Neural crest cell (in vitro differentiated cells): ENCODE measurements around the gene SMARCC1. TPM values are rescaled to one million over a fixed set of nuclear protein-coding genes. Genes with fewer than 3 reads are reported as not detected.

ENCODE experiments used
- DNase-seq: peaks from one replicate; pipeline ENCODE4 v3.0.0; 2021; ENCODE audit warnings: low read depth, mixed read lengths, low spot score
- H3K27ac Mint-ChIP-seq: one replicate; pipeline ENCODE4 v1.8.0; 2021; ENCODE audit warnings: mild to moderate bottlenecking, mixed read lengths; ENCODE audit not compliant: unreplicated experiment
- H3K27me3 Mint-ChIP-seq: 2 replicates; pipeline ENCODE4 v1.8.0; 2021; ENCODE audit warnings: low read depth, mild to moderate bottlenecking, mixed read lengths
- H3K36me3 Mint-ChIP-seq: 2 replicates; pipeline ENCODE4 v1.8.0; 2021; ENCODE audit warnings: low read depth, mild to moderate bottlenecking, mixed read lengths
- H3K4me1 Mint-ChIP-seq: 2 replicates; pipeline ENCODE4 v1.8.0; 2021; ENCODE audit warnings: mixed read lengths
- H3K4me3 Mint-ChIP-seq: one replicate; pipeline ENCODE4 v1.8.0; 2021; ENCODE audit warnings: mild to moderate bottlenecking, mixed read lengths
- H3K9me3 Mint-ChIP-seq: 2 replicates; pipeline ENCODE4 v1.8.0; 2021; ENCODE audit warnings: mixed read lengths
- total RNA-seq: library from RNA; stranded (reverse); gene quantifications from 2 replicates; pipeline ENCODE4 v1.2.1, GENCODE V29; 2021
- TF ChIP-seq, protein P1 (sequence below): fragments of 200-600 bp; sonication (generic); conservative IDR thresholded peaks from 2 replicates; pipeline ENCODE4 v1.5.0; 2021; ENCODE audit warnings: antibody characterized with exemption, mild to moderate bottlenecking

Gene SMARCC1
- total RNA-seq, 1 donor from 2014 or later: 281 TPM

GRCh38 chr3:47579875-47580274 is 201.8 kb downstream of the SMARCC1 start:
- Mint-ChIP-seq H3K9me3 (no peaks in the 10 kb centered on the region), H3K36me3 (peaks cover 26% of the 10 kb centered on the region), H3K4me3 (peak overlapping the region; percentile 83), H3K4me1 (peaks cover 14% of the 10 kb centered on the region), H3K27ac (no peak overlapping the region), H3K27me3 (peaks cover 39% of the 10 kb centered on the region)
- no peak for DNase-seq
- TF ChIP-seq, protein P1, sequence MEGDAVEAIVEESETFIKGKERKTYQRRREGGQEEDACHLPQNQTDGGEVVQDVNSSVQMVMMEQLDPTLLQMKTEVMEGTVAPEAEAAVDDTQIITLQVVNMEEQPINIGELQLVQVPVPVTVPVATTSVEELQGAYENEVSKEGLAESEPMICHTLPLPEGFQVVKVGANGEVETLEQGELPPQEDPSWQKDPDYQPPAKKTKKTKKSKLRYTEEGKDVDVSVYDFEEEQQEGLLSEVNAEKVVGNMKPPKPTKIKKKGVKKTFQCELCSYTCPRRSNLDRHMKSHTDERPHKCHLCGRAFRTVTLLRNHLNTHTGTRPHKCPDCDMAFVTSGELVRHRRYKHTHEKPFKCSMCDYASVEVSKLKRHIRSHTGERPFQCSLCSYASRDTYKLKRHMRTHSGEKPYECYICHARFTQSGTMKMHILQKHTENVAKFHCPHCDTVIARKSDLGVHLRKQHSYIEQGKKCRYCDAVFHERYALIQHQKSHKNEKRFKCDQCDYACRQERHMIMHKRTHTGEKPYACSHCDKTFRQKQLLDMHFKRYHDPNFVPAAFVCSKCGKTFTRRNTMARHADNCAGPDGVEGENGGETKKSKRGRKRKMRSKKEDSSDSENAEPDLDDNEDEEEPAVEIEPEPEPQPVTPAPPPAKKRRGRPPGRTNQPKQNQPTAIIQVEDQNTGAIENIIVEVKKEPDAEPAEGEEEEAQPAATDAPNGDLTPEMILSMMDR: no peak

DNA sequence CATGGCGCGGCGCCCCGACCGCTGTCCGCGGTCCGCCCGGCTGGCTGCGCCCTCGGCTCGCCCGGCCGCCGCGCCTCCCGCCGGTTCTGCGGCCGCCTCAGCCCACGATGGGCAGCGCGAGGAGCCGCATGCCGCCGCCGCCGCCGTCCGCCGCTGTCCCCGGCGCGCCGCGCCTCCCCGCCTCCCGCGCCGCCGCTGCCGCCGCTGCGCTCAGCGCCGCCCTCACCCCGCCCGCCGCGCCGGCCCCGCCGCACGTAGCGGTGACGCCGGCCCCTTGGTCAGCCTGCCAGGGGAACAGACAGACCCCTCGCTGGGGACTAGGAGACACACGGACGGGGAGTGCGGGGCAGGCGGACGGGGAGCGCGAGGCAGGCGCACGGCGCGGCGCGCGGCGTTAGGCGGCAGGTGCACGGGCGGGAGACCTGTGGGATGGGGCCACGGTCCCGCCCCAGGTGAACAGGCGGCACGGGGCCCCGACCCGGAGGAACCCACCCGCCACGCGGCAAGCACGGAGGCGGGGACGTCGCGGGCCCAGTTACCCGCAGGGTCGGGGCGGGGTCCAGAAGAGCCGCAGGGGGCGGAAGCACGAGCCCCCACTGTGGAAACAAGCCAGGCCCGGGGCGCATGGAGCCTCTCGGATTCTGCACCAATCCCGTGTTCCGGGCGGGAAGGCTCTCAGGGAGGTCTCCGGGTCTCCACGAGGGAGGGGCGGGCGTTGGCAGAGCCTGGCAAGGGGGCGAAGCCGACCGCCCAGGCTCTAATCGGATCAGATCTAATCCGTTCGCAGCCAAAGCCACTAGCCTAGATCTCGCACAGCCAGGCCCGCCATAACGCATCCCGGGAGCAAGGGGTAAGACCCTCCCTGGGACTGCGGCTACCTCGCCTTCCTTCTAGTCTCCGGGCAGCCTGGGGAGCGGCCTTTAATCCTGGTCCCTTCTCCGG is 202.7 kb downstream of the SMARCC1 start, which contains the start of gene CSPG5:
Gene CSPG5, minus strand, starts transcription at position 175 of the 942 bp plus-strand sequence. Its CDS starts 172 bp downstream, at position 3.
- H3K27me3 Mint-ChIP-seq: peaks cover 39% of the 10 kb centered on the region
- H3K36me3 Mint-ChIP-seq: peaks cover 24% of the 10 kb centered on the region
- no peaks in the 10 kb centered on the region for H3K9me3 Mint-ChIP-seq
- peak within 1 kb of the TSS; percentile 83 for H3K4me3 Mint-ChIP-seq
- TF ChIP-seq, protein P1: no peak
- H3K27ac Mint-ChIP-seq: no peak within 1 kb of the TSS
- DNase-seq: peak; percentile 45
- H3K4me1 Mint-ChIP-seq: peaks cover 16% of the 10 kb centered on the region

DNA sequence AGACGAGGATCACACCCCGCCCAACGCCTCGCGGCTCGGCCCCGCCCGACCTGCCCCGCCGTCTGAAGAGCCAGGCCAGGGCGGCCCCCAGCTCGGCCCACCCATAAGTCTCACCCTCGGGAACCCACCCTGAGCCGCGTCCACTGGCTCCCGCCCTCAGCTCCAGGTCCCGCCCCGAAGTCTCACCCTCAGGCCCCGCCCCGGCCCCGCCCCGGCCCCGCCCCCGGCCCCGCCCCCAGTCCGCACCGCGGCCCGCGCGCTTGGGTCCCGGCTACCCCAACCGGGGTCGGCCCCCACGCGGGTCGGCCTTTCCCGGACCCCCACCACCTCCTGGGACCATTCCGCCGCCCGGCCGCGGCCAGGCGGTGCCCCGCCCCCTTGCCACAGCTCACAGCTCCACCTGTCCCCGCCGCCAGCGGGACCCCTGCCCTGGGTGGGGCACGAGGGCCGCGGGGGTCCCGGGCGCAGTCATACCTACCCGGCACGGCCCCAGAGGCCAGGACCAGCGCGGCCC is 203.5 kb downstream of the SMARCC1 start:
- H3K4me3 Mint-ChIP-seq: peak overlapping the region; percentile 57
- H3K27me3 Mint-ChIP-seq: peaks cover 38% of the 10 kb centered on the region
- no peak overlapping the region for H3K27ac Mint-ChIP-seq
- H3K4me1 Mint-ChIP-seq: peaks cover 24% of the 10 kb centered on the region
- TF ChIP-seq, protein P1: no peak
- H3K36me3 Mint-ChIP-seq: peaks cover 18% of the 10 kb centered on the region
- peak; percentile 45 for DNase-seq
- H3K9me3 Mint-ChIP-seq: no peaks in the 10 kb centered on the region

DNA sequence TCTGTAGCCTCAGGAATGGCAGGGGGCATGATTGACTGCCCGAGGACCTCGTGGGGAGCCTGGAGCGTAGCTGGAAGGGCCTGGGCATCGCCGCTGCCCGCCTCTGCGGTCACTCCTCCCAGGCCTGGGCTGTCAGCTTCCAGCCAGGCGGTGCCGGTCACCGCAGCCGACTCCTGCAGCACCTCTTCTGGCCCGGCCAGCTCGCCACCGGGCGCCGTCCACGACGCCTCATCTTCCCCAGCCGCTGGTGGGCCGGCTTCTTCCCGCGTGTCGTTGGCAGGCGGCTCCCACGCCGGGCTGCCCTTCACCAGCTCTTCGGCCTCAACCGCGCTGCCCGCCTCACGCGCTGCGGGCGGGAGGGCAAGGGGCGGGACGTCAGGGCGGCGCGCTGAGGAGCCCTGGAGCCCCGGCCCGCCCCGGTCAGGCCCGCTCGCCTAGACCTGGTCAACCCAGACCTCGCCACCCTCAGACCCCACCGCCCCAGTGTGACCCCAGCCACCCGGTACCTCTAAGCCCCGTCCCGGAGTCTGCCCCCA is 204.0 kb downstream of the SMARCC1 start:
- Mint-ChIP-seq H3K4me3 (peak overlapping the region; percentile 57), H3K4me1 (peaks cover 29% of the 10 kb centered on the region), H3K27me3 (peaks cover 38% of the 10 kb centered on the region), H3K9me3 (no peaks in the 10 kb centered on the region), H3K27ac (no peak overlapping the region), H3K36me3 (peaks cover 14% of the 10 kb centered on the region)
- TF ChIP-seq, protein P1: no peak
- peak; percentile 28 for DNase-seq

DNA sequence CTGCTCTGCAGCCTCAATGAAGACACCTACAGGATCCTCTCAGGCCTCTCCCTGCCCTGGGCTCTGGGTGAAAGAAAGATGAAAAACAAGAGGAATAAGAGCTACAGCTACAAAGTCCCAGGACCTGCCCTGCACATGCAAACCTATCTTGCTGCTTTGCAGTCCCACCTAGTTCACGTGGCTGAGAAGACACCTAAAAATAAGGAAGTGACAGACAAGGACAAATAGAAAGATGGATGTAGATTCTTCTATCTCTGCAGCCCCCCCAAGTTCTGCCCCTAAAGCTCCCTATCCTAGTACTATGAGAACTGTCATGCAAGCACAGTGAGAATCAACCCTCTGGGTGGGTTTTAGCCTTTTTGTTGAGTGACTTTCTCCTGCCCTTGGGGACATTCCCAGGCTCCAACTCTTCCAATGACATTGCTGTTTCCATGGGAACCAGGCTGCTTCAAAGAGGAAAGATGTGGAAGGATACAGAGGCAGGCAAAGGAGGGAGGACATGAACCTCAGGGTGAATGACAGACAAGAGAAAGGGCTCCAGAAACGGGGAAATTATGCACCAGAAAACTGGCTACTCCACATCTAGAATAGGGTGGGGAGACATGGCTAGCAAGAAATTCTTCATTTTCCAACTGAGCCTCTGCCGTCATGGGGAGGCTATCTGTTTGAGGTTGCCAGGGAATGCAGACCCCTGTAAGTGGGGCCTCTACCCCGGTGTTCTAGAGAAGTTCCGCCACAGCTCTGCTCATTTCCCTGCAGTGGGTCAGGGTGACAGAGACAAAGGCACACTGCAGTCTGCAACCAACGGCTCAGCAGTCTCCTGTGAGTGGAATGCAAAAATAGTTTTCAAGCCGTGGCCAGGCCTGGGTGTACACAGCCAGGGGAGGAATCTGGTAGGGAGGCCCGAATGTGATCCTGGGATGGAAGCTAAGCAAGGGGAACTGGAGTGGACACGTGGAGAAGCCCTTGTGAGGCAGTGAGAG is 208.2 kb downstream of the SMARCC1 start:
- no peak for DNase-seq
- Mint-ChIP-seq H3K27ac (peak overlapping the region; percentile 64), H3K4me1 (peaks cover 47% of the 10 kb centered on the region), H3K4me3 (peak overlapping the region; percentile 54), H3K9me3 (no peaks in the 10 kb centered on the region), H3K27me3 (peaks cover 10% of the 10 kb centered on the region), H3K36me3 (no peaks in the 10 kb centered on the region)
- TF ChIP-seq, protein P1: no peak
